HG02759 (cell line): ENCODE measurements around the gene GASK1A.
"Not testable (repeated sequence)": the region's sequence is repeated elsewhere in the genome, so short reads cannot be mapped to it uniquely, and the experiment has no call there.

Experiments
- ATAC-seq: cut with Tn5 transposase; IDR thresholded peaks from one replicate; pipeline ENCODE4 v1.9.1; 2021; ENCODE audit warnings: mild to moderate bottlenecking, moderate library complexity; ENCODE audit not compliant: unreplicated experiment

The GASK1A gene

GRCh38 chr3:43059456-43059855 lies 80.3 kb downstream of the GASK1A start:
- ATAC-seq: no peak

GRCh38 chr3:43061101-43061895 lies 82.2 kb downstream of the GASK1A start:
- ATAC-seq: no peak

GRCh38 chr3:43062040-43062563 lies 83.0 kb downstream of the GASK1A start:
- ATAC-seq: no peak

- ATAC-seq: no peak
Measured at GRCh38 chr3:43062564-43063040, 83.5 kb downstream of the GASK1A start.

- ATAC-seq: no peak
Measured at GRCh38 chr3:43063114-43063513, 84.0 kb downstream of the GASK1A start.

- not testable (repeated sequence) for ATAC-seq
Measured at GRCh38 chr3:43070670-43071069, 91.6 kb downstream of the GASK1A start.

GRCh38 chr3:43071313-43071893 lies 92.3 kb downstream of the GASK1A start:
- ATAC-seq: no peak

GRCh38 chr3:43072361-43072760 lies 93.2 kb downstream of the GASK1A start:
- no peak for ATAC-seq

- ATAC-seq: no peak
Measured at GRCh38 chr3:43073116-43073835, 94.2 kb downstream of the GASK1A start.

- ATAC-seq: no peak
Measured at GRCh38 chr3:43073836-43074220, 94.7 kb downstream of the GASK1A start.

- ATAC-seq: no peak
Measured at GRCh38 chr3:43074482-43074881, 95.4 kb downstream of the GASK1A start.

- no peak for ATAC-seq
Measured at GRCh38 chr3:43074901-43075689, 96.0 kb downstream of the GASK1A start.

GRCh38 chr3:43075904-43076661 lies 97.0 kb downstream of the GASK1A start:
- ATAC-seq: no peak

- no peak for ATAC-seq
Measured at GRCh38 chr3:43076857-43077256, 97.7 kb downstream of the GASK1A start.

- ATAC-seq: no peak
Measured at GRCh38 chr3:43077261-43077660, 98.2 kb downstream of the GASK1A start.

- ATAC-seq: no peak
Measured at GRCh38 chr3:43077707-43078106, 98.6 kb downstream of the GASK1A start.

GRCh38 chr3:43079536-43080332 lies 100.6 kb downstream of the GASK1A start:
- ATAC-seq: no peak

- no peak for ATAC-seq
Measured at GRCh38 chr3:43080726-43081568, 101.8 kb downstream of the GASK1A start.
